Activated CD8-positive, alpha-beta memory T cell treated with anti-CD3 and anti-CD28 coated beads for 48 hours (primary cell): ENCODE results near the gene GSTM1.
"Not testable (repeated sequence)": the region's sequence is repeated elsewhere in the genome, so short reads cannot be mapped to it uniquely, and the experiment has no call there.

Source experiments
- DNase-seq, 3 experiments: peaks; one replicate each; pipeline ENCODE4 v3.0.0-alpha.2; 2020; ENCODE audit warnings: low read depth in 2 of 3, low spot score in 2 of 3

GSTM1 gene

DNA sequence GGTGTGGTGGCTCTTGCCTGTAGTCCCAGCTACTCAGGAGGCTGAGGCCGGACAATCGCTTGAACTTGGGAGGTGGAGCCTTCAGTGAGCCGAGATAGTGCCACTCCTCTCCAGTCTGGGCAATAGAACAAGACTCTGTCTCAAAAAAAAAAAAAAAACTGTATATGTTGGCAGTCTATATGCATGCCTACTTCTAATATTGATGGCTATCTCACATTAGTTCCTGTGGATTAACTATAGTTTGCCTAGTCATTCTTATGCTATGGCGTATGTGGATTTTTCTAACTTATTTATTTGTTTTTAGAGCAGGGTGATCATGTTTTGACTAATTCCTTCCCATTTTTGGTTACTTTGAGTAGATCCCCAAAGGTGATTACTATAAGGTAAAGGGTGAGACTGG lies 9.4 kb downstream of the GSTM1 start:
- no peak for DNase-seq

DNA sequence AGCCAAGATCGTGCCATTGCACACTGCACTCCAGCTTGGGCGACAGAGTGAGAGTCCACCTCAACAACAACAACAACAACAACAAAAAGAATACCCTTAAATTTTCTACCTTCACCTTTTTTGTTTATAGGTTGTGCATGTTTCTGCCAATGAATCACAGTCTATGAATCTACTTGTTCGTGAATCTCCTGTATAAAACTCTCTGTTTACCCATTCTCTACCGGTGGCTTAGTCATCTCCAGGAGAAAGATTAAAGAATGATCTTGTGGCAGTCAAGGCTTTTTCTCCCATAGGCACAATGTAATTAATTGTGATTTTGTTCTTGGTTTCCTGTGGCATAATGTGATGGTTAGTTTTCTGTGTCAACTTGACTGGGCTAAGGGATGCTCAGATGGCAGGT lies 10.2 kb downstream of the GSTM1 start:
- DNase-seq, result not testable (repeated sequence)

DNA sequence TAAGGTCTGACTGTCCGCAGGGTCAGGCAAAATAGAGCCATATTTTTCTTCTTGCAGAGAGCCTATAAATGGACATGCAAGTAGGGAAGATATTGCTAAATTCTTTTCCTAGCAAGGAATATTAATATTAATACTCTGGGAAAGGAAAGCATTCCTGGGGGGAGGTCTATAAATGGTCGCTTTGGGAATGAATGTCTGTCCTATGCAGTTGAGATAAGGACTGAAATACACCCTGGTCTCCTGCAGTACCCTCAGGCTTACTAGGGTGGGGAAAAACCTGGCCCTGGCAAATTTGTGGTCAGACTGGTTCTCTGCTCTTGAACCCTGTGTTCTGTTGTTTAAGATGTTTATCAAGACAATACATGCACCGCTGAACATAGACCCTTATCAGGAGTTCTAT lies 15.3 kb downstream of the GSTM1 start:
- not testable (repeated sequence) for DNase-seq

DNA sequence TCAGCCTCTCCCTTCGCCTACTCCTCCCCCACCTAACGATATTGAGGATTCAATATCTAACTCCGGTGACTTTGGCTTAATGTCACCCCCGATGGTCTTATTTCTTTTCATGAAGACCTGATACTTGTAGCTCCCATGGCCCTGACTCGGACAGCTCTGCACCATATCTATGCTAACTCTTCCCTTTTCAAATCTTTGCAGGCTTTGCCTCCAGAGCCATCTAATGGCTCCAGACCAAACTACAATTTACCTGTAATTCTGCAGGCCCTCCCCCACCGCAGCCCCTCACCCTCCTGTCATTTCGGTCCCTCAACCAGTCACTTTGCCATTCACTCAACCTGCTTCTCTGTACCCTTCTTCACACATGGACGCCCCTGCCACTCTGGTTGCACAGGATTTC lies 16.6 kb downstream of the GSTM1 start:
- no peak for DNase-seq

DNA sequence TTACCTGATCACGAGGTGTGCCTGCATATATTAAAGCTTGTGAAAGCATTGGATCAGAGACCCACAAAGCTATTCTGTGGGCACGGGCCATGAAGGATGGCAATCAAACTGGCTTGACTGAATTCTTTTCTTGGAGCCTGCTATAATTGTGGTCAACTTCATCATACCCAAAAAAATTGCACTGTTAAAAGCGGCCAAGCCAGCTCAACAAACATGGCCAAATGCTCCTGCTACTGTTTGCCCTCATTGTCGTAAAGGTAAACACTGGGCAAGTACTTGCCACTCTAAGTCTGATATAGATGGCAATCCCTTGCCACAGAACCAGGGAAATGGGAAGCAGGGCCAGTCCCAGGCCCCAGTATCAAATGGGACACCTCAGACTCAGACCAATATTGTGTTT lies 17.8 kb downstream of the GSTM1 start:
- no peak for DNase-seq

DNA sequence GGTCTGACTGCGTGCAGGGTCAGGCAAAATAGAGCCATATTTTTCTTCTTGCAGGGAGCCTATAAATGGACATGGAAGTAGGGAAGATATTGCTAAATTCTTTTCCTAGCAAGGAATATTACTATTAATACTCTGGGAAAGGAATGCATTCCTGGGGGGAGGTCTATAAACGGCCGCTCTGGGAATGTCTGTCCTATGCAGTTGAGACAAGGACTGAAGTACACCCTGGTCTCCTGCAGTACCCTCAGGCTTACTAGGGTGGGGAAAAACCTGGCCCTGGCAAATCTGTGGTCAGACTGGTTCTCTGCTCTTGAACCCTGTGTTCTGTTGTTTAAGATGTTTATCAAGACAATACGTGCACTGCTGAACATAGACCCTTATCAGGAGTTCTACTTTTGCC lies 21.3 kb downstream of the GSTM1 start:
- not testable (repeated sequence) for DNase-seq

DNA sequence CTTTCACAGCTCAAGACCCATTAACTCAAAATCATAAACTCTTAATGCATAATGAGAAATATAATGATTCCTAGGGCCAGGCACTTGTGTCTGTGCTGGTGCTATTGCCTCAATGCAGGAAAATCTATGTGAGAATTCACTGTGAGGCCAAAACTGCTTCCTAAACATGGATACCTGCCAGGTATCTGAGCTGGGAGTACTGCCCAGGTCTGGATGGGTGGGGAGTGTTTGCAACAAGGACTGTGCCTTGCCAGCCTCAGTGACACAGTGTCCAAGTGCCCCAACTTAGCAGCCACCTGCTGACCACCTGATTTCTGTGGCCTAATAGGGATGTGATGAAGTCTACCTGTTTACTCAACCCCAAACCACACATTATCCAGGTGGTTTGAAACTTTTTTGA lies 22.2 kb downstream of the GSTM1 start:
- not testable (repeated sequence) for DNase-seq

DNA sequence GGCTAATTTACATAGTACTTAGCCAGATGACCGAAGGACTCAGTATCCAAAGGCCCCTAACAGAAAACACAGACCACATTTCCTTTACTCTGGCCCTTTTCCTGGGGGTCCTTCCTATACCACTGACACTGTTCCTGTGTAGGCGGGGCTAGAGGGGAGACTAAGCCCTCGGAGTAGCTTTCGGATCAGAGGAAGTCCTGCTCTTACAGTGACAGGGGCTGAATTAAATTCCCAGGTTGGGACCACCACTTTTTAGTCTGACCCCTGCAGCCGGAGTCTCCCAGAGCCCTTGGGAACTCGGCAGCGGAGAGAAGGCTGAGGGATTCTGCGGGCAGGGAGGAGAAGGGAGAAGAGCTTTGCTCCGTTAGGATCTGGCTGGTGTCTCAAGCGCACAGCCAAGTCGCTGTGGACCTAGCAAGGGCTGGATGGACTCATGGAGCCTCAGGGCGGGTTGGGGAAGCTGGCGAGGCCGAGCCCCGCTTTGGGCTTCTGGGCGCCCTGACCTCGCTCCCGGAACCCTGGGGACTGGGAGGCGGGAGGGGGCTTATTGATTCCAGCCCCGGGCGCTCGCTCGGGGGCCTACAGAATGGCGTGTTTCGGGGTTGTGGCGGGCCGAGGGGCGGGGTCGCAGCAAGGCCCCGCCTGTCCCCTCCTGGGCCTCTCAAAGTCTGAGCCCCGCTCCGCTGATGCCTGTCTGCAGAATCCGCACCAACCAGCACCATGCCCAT lies 24.1 kb downstream of the GSTM1 start, which contains the start of gene GSTM5:
Gene GSTM5, plus strand, starts transcription at position 659 of the 728 bp plus-strand sequence. Its CDS starts 62 bp downstream, at position 721.
- DNase-seq, result not testable (repeated sequence)

DNA sequence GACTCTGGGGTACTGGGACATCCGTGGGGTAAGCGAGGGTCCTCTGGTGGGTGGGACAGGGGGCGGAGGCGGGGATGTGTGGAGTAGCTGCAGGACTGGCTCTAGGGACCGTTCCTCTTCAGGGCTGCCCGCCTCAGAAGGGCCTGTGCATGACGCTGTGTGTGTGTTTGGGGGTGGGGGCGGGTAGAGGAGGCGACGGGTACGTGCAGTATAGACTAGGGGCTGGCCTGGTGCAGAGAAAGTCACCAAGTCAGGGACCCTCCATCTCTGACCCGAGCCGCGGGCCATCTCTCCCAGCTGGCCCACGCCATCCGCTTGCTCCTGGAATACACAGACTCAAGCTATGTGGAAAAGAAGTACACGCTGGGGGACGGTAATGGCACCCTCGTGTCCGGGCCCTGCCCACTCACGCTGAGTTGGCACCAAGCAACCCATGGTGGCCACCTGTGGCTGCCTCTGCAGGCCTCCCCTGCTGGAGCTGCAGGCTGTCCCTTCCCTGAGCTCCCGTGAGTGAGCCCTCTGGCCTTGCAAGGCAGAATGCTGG lies 24.8 kb downstream of the GSTM1 start:
- DNase-seq, result no peak

DNA sequence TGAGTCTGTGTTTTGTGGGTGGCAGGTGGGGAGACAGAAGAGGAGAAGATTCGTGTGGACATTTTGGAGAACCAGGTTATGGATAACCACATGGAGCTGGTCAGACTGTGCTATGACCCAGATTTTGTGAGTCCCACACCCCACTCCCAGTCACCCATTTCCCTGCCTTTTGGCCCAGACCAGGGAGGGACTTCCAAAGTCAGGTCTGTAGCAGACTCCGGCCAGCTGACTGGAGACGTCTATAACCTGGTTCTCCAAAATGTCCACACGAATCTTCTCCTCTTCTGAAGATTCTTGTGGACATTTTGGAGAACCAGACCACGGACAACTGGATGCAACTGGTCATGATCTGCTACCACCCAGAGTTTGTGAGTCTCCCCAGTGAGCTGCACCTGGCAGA lies 26.0 kb downstream of the GSTM1 start:
- DNase-seq, result no peak

DNA sequence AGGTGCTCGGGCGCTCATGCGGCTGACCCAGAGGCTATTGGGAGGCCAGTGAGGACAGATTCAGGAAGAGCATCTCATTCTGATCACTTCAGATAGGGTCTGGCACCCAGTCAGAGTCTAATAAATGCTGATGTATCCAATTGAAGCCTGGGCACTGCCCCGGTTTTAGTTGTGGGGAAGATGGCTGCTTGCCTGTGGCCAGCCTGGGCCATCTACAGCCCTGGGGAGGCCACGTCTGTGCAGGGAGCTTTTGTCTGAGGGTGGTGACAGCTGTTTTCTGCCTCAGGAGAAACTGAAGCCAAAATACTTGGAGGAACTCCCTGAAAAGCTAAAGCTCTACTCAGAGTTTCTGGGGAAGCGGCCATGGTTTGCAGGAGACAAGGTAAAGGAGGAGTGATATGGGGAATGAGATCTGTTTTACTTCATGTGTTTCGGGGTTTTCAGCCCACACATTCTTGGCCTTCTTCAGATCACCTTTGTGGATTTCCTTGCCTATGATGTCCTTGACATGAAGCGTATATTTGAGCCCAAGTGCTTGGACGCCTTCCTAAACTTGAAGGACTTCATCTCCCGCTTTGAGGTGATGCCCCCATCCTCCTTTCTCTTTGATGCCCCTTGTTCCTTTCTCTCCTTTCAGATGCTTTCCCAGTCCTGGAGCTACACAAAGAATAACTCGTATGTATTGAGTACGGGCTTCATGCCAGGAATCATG lies 27.2 kb downstream of the GSTM1 start:
- no peak for DNase-seq

DNA sequence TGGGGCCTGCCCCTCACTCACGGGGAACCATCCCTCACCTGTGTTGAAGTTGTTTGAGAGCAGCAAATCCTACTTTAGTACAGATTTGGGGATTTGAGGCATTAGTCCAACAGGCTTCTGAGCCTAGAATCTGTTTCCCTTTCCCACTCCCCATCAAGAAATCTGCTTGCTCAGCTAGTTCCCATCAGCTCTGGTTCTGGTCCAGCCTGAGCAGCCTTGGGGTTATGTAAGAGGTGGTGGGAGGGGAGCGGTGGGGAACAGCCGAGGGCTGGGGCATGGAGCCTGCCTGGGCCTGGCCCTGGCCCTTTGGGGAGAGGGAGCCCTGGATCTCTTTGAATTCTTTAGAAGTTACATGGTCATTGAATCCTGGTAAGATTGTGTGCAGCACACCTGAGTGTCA lies 28.5 kb downstream of the GSTM1 start:
- no peak for DNase-seq

DNA sequence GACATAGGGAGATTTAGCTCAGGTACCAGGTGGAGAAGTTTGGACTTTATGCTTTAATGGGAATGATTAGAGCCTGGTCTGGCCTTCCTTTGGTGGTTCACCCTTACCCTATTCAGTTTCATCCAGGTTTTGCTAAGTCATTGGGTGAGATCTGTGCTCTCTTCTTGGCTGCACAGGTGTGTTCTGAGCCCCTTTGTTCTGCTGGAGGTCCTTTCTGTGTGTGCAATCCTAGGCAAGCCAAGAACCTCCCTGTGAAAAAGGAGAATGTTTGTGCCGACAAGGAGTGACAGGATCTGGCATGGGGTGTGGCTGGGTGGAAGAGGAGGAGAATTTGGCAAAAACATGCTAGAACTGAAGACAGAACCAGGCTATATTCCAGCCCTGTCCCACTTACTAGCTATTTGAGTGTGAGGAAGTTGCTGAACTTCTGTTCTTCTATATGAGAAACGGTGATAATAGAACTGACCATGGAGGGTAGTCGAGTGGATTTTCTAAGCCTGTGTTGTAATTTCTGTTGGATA lies 29.0 kb downstream of the GSTM1 start:
- no peak for DNase-seq

DNA sequence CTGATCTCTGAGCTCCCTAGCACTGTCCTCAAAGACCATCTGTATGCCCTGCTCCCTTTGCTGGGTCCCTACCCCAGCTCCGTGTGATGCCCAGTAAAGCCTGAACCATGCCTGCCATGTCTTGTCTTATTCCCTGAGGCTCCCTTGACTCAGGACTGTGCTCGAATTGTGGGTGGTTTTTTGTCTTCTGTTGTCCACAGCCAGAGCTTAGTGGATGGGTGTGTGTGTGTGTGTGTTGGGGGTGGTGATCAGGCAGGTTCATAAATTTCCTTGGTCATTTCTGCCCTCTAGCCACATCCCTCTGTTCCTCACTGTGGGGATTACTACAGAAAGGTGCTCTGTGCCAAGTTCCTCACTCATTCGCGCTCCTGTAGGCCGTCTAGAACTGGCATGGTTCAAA lies 30.1 kb downstream of the GSTM1 start:
- no peak for DNase-seq

DNA sequence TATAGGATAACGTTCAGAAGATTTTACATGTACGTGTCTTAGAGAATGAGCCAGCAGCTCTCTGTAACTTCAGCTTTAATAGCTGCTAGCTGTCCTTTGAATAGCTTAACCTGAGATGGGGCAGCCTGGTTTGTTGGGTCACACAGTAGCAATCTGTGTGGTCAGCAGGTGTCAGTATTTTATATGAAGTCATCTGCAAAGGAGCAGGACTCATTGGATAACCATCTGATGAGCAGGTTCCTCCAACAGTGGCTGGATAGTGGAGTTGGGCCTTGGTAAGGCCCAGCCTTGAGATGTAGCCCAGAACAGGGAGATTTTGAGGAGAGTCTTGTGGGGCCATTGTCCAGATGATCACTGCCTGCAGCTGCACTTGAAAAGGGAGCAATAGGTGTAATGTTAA lies 30.9 kb downstream of the GSTM1 start:
- DNase-seq, result no peak

DNA sequence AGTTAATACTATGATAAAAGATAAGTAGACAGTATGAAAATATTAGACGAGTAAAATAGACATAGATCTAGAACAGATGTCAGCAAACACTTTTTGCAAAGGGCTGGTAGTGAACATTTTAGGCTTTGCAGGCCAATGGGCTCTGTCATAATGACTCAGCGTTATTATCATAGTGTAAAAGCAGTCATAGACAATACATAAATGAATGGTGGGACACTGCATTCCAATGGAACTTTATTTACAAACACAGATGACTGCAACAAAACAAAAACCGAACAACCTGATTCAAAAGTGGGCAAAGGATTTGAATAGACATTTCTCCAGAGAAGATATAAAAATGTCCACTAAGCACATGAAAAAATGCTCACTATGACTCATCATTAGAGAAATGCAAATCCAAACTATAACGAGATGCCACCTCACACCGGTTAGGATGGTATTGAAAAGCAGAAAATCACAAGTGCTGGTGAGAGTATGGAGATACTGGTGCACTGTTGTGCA lies 31.8 kb downstream of the GSTM1 start:
- no peak for DNase-seq

DNA sequence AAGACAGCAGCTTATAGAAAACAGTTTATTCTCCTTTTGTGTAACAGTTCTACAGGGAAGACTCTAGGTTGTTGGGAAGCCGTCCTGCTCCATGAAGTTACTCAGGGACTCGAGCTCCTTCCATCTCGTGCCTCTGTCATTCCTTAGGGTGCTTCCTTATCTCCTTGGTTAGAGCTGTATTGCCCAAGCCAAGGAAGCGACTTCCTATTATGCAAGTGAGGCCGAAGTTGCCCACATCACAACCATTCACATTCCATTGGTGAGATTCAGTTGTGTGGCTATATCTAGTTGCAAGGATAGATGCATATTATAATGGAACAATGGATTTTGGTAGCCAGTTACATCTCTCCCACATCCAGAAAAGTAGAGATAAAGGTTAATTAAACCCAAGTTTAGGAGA lies 33.4 kb downstream of the GSTM1 start:
- DNase-seq, result no peak

DNA sequence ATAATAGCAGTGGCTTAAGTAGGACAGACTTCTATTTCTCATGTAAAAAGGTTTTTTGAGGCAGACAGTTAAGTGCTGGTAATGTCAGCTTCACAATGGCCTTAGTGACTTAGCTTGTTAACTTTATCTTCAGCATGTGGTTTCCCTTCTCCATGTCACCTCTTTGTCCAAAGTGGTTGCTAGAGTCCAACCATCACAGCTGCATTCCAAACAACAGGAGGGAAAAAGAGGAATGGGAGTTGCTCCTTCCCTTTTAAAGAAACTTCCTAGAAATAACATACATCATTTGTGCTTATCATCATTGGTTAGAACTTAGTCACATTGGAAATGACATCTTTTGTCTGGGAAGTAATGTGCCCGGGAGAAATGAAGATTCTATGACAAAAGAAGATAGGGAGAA lies 34.4 kb downstream of the GSTM1 start:
- no peak for DNase-seq

DNA sequence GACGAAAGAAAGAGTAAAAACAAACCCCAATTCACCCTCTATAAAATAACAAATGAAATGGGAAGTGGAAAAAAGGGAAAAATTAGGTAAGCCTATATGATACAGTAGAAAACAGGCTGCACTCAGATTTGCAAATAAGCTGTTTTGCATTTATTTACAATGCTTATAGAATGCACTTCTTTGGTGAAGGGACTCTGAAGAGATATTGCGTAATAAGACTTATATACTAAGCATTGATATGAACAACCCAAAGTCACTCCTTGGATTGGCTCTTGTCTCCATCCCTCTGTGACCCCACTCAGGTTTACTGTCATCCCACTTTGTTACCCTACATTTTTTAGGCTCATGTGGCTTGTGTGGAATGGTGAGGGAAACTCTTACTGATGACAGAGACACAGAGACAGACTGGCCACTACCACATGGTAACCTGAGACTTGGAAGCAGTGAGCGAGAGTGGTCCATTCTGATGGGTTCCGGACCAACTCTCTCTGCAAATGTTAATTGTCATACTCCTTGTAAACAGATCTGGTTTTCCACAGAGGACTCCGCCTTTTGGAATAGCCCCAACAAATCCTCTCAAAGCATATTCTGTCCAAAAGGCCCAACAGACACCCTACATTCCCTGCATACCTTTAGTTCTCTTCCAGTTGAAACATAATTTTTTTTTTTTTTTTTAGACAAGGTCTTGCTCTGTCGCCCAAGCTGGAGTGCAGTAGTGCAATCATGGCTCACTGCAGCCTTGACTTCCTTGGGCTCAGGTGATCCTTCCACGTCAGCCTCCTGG lies 35.5 kb downstream of the GSTM1 start:
- DNase-seq, result no peak

DNA sequence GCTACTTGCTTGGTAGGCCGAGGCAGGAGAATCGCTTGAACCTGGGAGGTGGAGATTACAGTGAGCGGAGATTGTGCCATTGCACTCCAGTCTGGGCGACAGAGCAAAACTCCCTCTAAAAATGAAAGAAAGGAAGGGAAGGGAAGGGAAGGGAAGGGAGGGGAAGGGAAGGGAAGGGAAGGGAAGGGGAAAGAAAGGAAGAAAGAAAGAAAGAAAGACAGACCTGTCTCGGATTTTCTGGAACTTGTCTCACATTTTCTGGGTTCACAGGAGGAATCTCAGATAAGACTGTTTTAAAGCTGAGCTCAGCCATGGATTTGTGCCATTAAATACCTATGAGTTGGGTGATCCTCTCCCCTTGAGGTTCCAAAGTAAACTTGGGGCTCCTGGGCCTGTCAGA lies 37.3 kb downstream of the GSTM1 start:
- no peak for DNase-seq

DNA sequence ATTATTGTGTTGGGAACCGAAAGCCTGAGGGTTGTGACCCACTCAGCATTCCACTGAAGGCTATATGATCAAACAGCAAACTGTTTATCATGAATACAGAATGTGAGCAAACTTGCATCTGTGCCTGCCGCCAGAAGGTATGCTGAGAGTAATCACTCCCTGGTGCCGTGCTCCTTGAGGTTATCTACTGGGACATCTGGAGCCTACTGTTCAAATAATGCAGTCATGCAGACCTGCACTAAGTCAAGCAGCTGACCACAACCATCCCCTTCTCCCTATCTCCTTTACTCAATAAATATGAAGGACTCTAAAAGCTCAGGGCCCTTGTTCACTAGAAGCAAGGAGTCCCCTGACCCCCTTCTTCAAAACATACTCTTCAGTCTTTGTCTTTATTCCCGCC lies 37.9 kb downstream of the GSTM1 start:
- DNase-seq, result no peak
